Stimulated activated CD4-positive, alpha-beta T cell treated with anti-CD3 and anti-CD28 coated beads, Interleukin-15, amount 100 ng/mL, for 24 hours (primary cell): ENCODE results near the gene COMP.

Source experiments
- DNase-seq: peaks from one replicate; pipeline ENCODE4 v3.0.0-alpha.2; 2020

Gene COMP

DNA sequence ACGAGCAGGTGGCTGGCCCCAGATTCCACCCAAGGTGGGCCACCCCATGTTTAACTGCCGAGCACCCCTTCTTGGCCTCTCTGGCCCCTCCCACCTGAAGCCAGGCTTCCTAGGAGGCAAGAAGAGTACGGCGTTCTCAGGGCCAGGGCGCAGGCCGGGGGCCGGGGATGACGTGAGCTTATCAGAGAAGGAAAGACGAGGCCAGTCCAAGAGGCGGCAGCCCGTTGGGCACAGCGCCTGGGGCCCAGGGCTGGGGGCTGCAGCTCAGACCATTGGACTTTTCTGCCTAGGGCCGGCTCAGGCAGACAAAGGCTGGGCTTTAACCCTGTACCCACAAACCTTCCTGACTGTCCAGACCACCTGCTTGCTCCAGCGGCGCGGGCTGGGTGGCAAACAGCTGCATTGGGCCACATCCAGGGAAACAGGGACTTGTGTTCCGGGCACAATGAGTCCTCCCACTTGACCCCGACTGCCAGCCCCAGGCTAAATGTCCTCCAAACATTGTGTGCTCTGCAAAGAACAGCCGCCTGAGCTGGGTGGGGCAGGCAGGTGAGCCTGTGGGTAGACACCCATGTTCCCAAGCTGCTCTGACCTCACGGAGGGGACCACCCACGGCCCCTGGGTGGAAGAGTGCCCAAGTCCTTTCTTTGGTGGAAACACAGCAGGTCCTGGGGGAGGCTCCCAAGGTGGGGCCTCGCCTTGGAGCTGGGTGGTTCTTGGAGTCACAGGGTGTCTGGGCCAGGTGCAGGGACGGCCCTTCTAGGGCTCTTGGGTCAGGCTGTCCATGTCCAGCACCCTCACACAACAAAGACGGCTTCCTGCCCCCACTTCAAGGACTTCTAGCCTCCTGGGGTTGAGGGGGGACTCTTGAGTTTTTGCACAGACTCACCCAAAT is 21.9 kb downstream of the COMP start:
- no peak for DNase-seq

GRCh38 chr19:18768046-18768771 is 22.9 kb downstream of the COMP start:
- no peak for DNase-seq

DNA sequence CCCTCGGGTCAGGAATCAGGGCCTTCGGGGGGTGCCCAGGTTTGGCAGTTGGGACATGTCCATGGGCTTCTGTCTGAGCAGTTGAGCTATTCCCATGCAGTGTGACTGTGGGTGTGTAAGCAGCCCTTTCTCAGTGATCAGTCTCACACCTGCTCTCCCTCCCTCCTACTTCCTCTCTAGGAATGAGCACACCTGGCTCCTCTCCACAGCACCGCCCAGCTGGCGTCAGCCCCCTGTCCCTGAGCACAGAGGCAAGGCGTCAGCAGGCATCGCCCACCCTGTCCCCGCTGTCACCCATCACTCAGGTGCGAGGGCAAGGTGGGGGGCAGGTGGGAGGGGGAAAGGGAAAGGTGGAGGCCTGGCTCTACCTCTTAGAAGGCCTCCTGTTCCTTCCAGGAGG is 25.9 kb downstream of the COMP start:
- no peak for DNase-seq

DNA sequence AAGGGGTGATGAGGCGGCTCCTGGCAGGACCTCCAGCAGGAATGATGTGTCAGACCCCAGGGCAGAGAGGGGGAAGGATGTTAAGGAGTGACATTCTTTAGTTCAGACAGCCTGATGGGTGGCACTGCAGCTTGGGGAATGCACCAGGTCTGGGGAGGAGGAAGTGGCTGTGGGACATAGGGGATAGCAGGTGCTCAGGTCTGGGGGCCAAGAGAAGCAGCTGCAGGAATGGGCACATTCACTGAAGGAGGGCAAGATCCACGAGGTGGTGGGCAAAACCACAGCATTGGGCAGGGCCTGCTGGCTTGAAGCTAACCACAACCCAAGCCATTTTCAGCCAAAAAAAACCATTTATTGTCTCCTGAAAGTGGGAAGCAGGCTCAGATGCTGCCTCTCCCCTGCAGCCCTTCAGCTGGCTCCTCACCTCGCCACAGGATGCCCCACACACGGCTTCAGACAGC is 26.5 kb downstream of the COMP start:
- no peak for DNase-seq

DNA sequence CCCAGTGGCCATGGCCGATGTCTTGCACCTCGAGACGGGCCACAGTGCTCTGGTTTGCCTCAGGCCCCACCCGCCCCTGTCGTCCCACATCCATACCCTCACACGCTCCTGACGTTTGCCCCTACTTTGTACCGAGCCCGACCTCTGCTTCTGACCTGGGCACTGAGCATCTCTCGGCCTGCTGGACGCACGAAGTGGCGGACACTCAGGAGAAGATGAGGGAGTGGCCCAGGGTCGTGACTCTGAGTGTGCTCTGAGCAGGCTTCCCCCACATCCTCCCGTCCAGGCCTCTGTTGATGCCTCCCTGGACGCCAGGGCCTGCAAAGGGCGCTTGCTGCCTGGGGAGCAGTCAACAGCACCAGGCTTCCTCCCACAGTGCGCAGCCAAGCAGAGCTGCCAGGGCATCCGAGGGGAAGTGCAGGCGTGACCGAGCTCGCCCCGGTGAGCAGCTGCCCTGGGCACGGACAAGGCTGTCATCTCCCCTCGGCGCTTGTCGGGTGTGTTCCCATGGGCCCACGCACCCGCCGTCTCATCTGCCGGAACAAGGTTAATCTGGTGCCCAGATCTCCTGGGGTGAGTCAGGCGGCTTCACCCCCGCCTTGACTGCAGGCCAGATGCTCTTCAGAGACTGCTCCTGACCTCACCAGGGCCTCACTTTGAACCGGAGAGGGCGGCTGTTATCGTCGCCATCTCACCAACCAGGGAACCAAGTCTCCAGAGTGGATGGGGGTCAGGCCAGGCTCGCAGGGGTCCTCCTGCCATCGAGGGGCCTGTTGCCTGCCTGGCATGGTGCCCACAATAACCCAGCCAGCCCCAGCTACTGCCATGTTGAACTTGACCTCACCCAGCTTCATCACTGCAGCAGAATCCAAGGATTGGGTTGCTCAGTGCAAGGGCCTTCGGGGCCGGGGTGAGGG is 27.2 kb downstream of the COMP start:
- no peak for DNase-seq

GRCh38 chr19:18762125-18763023 is 28.7 kb downstream of the COMP start:
- no peak for DNase-seq

DNA sequence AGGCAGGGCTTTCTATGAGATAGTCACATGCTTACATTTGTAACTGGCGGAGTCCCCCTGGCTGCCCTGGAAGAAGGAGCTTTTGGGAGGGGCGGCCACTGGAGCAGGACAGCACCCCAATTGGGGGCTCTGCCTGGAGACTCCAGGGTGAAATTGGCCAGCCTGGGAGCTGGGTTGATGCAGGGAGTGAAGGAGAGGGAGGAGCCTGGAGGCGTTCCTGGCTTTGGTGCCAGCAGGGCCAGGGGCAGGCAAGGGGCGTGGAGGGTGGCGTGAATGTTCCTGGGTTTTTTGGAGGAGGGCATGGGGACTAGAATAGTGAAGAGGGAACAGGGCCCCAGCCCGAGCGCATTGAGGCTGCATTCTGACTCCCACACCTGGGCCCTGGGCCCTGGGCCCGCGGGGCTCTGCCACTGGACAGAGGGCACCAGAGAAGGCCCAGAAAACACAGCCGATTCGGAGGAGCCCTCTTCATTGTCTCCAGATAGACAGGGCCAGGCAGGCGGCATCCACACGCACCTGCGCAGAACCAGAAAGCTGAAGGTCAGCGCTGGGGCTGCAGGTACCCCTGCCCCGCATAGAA is 29.5 kb downstream of the COMP start:
- no peak for DNase-seq

DNA sequence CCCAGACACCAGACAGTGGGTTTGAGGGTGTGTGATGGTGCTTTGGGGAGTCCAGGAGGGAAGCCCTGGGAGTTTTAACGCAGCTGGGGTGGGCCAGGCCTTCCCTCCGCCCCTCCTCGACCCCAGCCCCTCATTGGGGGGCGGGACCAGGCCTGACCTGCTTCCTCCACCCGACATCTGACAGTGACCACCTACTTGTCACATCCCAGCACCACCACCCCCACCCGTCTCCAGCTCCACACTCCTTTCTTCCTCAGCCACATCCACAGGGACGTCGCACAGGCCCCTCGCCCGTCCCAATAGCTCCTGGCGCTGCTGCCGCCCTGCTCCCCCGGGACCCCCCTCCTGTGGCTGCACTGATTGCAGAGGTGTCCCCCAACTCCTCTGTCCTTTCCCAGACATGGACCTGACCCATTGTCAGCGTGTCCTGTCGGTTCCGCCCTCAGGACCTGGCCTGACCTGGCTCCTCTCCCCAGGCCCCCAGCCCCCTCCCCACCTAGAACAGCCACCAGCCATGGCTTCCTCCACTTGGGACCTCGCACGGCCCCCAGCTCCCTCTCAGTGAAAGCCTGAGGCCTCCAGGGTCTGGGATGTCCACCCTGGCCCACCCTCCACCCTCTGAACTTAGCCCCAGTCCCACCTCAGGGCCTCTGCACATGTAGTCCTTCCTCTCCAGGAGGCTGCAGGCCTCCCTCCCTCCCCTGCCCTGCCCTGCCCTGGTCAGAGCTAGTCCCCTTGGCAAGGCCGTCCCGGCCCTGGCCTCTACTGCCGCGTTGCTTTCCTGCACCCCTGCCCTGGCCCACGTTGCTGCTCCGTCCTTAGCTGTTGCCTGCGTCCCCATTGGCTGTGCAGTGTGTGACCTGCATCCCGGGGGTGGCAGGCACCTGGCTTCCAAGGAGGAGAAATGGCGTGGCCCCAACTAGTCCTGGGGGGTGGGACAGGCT is 30.4 kb downstream of the COMP start:
- DNase-seq = no peak

- no peak for DNase-seq
Observed at GRCh38 chr19:18759995-18760426, 31.1 kb downstream of the COMP start.

DNA sequence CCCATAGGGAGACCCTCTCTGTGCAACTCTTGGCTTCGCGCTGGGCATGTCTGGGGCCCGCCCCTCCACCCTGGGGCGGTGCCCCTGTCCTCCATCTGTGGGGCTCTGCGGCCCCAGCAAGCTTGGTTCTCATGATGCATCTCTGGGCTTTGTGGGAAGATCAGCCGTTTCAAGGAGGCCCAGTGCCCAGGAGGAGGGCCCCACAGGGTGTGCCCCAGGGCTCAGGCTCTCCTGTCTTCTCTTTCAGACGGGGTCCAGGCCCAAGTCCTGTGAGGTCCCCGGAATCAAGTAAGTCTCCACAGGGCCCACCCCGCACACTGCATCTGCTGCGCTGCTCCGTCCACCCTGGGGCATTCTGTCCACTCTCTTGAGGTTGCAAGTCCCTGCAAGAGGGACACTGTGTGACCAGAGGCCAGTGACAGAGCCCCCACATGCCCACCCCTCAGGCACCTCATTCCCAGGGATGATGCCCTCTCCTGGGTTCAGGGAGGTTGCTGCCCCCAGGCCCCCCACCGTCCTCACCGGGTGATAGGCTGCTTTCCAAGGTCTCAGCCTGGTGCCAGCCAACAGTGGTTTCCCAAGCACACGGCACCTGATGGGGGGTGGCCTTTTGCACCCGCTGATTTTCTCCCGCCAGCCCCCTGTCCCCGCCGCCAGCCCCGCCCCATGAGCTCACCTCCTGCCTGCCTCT is 31.7 kb downstream of the COMP start:
- no peak for DNase-seq

DNA sequence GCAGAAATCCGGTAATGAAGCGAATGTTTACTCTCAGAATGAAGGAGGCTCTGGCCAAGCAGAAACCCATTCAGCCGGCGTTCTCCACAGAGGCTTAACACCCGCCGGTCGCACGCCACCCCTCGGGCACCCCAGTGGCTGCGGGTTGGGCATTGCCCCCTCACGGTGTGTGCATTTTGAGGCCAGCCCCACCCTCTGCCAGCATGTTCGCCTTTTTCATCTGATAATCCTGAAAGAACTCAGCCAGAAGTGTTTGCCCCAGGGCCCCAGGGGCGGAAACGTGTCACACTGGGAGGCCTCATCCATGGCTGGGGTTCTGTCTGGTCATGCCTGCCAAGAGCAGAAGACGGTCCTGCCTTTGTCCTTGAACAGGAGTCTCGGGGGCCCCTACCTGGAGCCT is 34.2 kb downstream of the COMP start:
- no peak for DNase-seq

DNA sequence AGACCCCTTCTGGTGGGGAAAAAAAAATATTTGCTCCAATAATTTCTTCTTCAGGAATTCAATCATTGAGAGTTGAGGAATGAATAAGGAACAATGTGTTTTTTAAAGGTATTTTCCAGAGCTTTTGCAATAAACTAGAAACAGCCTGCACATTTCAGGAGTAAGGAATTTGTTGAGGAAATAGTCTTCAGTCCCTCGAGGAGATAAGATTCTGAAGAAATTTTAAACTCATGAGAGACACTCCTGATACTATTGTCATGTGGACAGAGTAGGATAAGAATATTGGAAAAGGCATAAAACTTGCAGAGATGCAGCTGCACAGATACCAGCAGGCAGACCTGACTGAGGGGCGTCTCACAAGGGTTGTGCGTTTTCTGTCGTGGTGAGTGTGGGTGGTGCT is 36.6 kb downstream of the COMP start:
- DNase-seq = no peak

GRCh38 chr19:18751571-18751970 is 39.5 kb downstream of the COMP start:
- DNase-seq = no peak

GRCh38 chr19:18750295-18750970 is 40.7 kb downstream of the COMP start:
- no peak for DNase-seq

GRCh38 chr19:18749362-18750231 is 41.5 kb downstream of the COMP start:
- no peak for DNase-seq

DNA sequence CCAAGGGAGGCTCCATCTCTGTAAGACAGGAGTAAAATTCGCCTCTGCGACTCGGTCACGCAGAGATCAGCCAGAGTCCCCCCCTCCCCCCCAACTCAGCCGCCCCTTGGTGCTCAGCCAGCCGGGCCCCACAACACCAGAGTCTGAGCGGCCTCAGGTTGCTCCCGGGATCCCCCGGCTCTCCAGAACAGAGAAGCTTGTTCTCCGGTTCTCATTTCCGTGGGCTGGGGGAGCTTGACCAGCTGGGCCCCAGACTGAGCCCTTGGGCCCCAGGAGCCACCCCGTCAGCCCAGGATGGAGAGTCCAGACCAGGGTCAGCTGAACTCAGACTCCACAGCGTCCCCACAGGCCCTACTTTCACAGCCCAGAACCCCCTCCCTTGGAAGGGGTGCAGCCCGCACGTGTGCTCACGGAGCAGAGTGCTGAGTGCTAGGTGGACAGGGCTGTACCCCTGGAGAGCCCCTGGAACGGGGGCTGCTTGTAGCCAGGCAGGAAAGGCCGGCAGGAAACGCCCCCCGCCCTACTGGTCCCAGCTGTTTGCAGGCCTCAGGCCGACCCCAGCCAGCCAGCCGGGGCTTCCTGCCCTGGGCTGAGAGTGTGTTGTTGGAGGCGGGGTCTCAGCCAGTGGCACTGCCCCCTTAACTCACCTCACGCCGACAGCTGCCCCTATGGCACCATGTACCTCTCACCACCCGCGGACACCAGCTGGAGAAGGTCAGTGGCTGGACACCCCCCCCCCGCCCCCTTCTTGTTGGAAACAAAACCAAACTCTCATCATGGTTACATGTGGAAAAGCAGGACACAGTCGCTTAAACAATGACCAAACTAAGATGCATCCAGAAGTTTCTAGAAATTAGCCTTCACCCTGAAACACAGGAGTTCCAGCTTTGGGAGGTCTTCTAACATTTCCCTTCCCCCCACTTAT is 44.4 kb downstream of the COMP start:
- no peak for DNase-seq

DNA sequence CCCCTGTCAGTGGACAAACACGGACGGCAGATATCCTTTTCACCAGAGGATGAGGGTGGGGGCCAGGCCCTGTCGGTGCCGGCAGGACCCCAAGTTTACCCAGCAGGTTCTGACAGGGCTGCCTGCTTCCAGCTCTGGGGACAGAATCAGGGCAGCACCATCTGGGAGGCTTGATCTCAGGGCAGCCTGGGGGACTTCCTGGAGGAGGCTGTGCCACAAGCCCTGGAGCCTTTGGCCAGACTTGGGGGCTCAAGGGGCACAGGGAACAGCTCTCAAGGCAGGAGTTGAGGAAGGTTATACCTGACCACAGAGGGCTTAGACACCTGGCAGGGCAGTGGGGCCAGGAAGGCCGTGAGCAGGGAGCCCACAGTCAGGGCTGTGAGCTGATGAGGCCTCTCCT is 45.2 kb downstream of the COMP start:
- DNase-seq = no peak
